ENCODE data around the gene HECTD1.
A peak's percentile ranks its signal among the peaks of the same experiment; 100 is the strongest.
"Not testable (repeated sequence)": the region's sequence is repeated elsewhere in the genome, so short reads cannot be mapped to it uniquely, and the experiment has no call there.

The HECTD1 gene

GRCh38 chr14:31224808-31225207, 17.2 kb upstream of the HECTD1 start:
- DNase-seq: no peak

GRCh38 chr14:31223331-31223730, 15.7 kb upstream of the HECTD1 start:
- no peak for DNase-seq

GRCh38 chr14:31222834-31223233, 15.2 kb upstream of the HECTD1 start:
- no peak for DNase-seq

- no peak for DNase-seq
These were observed 13.7 kb upstream of the HECTD1 start for GRCh38 chr14:31221266-31221665.

- DNase-seq: no peak
These were observed 11.6 kb upstream of the HECTD1 start for GRCh38 chr14:31219169-31219568.

GRCh38 chr14:31216359-31216758, 8.8 kb upstream of the HECTD1 start:
- DNase-seq: no peak

- DNase-seq: no peak
These were observed 5.3 kb upstream of the HECTD1 start for GRCh38 chr14:31212893-31213292.

- DNase-seq: no peak
These were observed 2.0 kb upstream of the HECTD1 start for GRCh38 chr14:31209605-31210004.

- no peak for DNase-seq
These were observed 1.2 kb upstream of the HECTD1 start for GRCh38 chr14:31208546-31209424.

GRCh38 chr14:31207287-31207754, 272 bp downstream of the HECTD1 start:
- no peak for DNase-seq

GRCh38 chr14:31206536-31207286, 882 bp downstream of the HECTD1 start:
- DNase-seq: peak; percentile 34

- no peak for DNase-seq
These were observed 1.7 kb downstream of the HECTD1 start for GRCh38 chr14:31205681-31206535.

- no peak for DNase-seq
These were observed 2.7 kb downstream of the HECTD1 start for GRCh38 chr14:31204593-31205534.

GRCh38 chr14:31203899-31204592, 3.5 kb downstream of the HECTD1 start:
- DNase-seq: not testable (repeated sequence)

- DNase-seq: no peak
These were observed 4.2 kb downstream of the HECTD1 start for GRCh38 chr14:31203414-31203742.

- no peak for DNase-seq
These were observed 6.5 kb downstream of the HECTD1 start for GRCh38 chr14:31201111-31201510.

- DNase-seq: no peak
These were observed 6.9 kb downstream of the HECTD1 start for GRCh38 chr14:31200702-31200990.

GRCh38 chr14:31197671-31198070, 9.9 kb downstream of the HECTD1 start:
- no peak for DNase-seq

GRCh38 chr14:31196839-31197492, 10.6 kb downstream of the HECTD1 start:
- DNase-seq: no peak

GRCh38 chr14:31194661-31195060, 12.9 kb downstream of the HECTD1 start:
- DNase-seq: no peak

- no peak for DNase-seq
These were observed 13.5 kb downstream of the HECTD1 start for GRCh38 chr14:31194095-31194494.

All from effector CD8-positive, alpha-beta T cell (primary cell).